ENCODE measurements around the gene DLGAP1. TPM values are rescaled to one million over a fixed set of nuclear protein-coding genes. Genes with fewer than 3 reads are reported as not detected.

Gene DLGAP1
- total and polyA plus RNA-seq, 10 donors, result 0.11 to 6.0 (median 2.1) TPM

- no peak overlapping the region for H3K27ac ChIP-seq
- no peak overlapping the region for H3K4me3 ChIP-seq
- DNase-seq, result no peak
- no peaks in the 10 kb centered on the region for H3K36me3 ChIP-seq
- intact Hi-C loops (cut with DNase I; ENCODE audit: low total_unique reads), result no loop called here
- 33 to 59% (median 55%) methylated on average over 2 of the region's 2 CpGs for WGBS, 5 donors
- H3K9me3 ChIP-seq, result no peaks in the 10 kb centered on the region
- no peaks in the 10 kb centered on the region for H3K27me3 ChIP-seq (replicated peaks in 1 of 7)
- no peaks in the 10 kb centered on the region for H3K4me1 ChIP-seq
- TF ChIP-seq POLR2AphosphoS5 (IDR thresholded peaks at IDR 0.05) (no peak), CTCF (IDR thresholded peaks at IDR 0.05 in 8 of 11, conservative IDR thresholded peaks at IDR 0.05 in 3 of 11) (peak in 3 of 11 experiments; percentile 8 to 26 (median 19))
Measured at GRCh38 chr18:3970929-3971328, 484.2 kb downstream of the DLGAP1 start.

GRCh38 chr18:3967359-3968180, 487.5 kb downstream of the DLGAP1 start:
- Histone ChIP-seq H3K36me3 (no peaks in the 10 kb centered on the region), H3K4me3 (no peak overlapping the region), H3K27me3 (replicated peaks in 1 of 7) (no peaks in the 10 kb centered on the region), H3K9me3 (no peaks in the 10 kb centered on the region), H3K27ac (no peak overlapping the region), H3K4me1 (no peaks in the 10 kb centered on the region)
- intact Hi-C loops (cut with DNase I; ENCODE audit: low total_unique reads), result no loop called here
- DNase-seq, result no peak
- TF ChIP-seq POLR2A (IDR thresholded peaks at IDR 0.05) (no peak), POLR2AphosphoS5 (IDR thresholded peaks at IDR 0.05) (no peak), CTCF (IDR thresholded peaks at IDR 0.05 in 8 of 11, conservative IDR thresholded peaks at IDR 0.05 in 3 of 11) (no peak)
- WGBS, 5 donors, result 72 to 79% (median 74%) methylated on average over 4 of the region's 4 CpGs

GRCh38 chr18:3966642-3967358, 488.3 kb downstream of the DLGAP1 start:
- H3K36me3 ChIP-seq, result no peaks in the 10 kb centered on the region
- H3K9me3 ChIP-seq, result no peaks in the 10 kb centered on the region
- DNase-seq, result no peak
- no peaks in the 10 kb centered on the region for H3K4me1 ChIP-seq
- no peaks in the 10 kb centered on the region for H3K27me3 ChIP-seq (replicated peaks in 1 of 7)
- no peak overlapping the region for H3K27ac ChIP-seq
- 44 to 67% (median 54%) methylated on average over 6 of the region's 6 CpGs for WGBS, 5 donors
- TF ChIP-seq CTCF (IDR thresholded peaks at IDR 0.05 in 8 of 11, conservative IDR thresholded peaks at IDR 0.05 in 3 of 11) (no peak), POLR2A (IDR thresholded peaks at IDR 0.05) (no peak), POLR2AphosphoS5 (IDR thresholded peaks at IDR 0.05) (no peak)
- intact Hi-C loops (cut with DNase I; ENCODE audit: low total_unique reads), result no loop called here
- H3K4me3 ChIP-seq, result no peak overlapping the region

- 64 to 84% (median 71%) methylated on average over 2 of the region's 2 CpGs for WGBS, 5 donors
- no peaks in the 10 kb centered on the region for H3K36me3 ChIP-seq
- H3K27me3 ChIP-seq (replicated peaks in 1 of 7), result no peaks in the 10 kb centered on the region
- intact Hi-C loops (cut with DNase I; ENCODE audit: low total_unique reads), result no loop called here
- no peak overlapping the region for H3K4me3 ChIP-seq
- H3K9me3 ChIP-seq, result no peaks in the 10 kb centered on the region
- no peak overlapping the region for H3K27ac ChIP-seq
- DNase-seq, result no peak
- no peak for TF ChIP-seq POLR2A (IDR thresholded peaks at IDR 0.05)
- TF ChIP-seq POLR2AphosphoS5 (IDR thresholded peaks at IDR 0.05), result no peak
- no peak for TF ChIP-seq CTCF (IDR thresholded peaks at IDR 0.05 in 8 of 11, conservative IDR thresholded peaks at IDR 0.05 in 3 of 11)
- H3K4me1 ChIP-seq, result no peaks in the 10 kb centered on the region
Measured at GRCh38 chr18:3966246-3966641, 488.9 kb downstream of the DLGAP1 start.

All from spleen (tissue), 11 donors.